Karpas-422 (cell line): ENCODE results near the gene ANO1. TPM values are rescaled to one million over a fixed set of nuclear protein-coding genes. Genes with fewer than 3 reads are reported as not detected.

Source experiments
- DNase-seq: peaks from one replicate; pipeline ENCODE4 v3.0.0-alpha.2; 2015
- H2AFZ ChIP-seq: fragments of 200-600 bp; sonication (generic); 2 replicates; pipeline ENCODE4 v1.6.1; 2014; ENCODE audit warnings: antibody characterized with exemption, low read length, mixed read lengths
- H3K27ac ChIP-seq: fragments of 200-600 bp; sonication (generic); 2 replicates; pipeline ENCODE4 v1.5.1; 2014; ENCODE audit warnings: mild to moderate bottlenecking, low read length, moderate library complexity
- H3K27me3 ChIP-seq: fragments of 200-600 bp; sonication (generic); 2 replicates; pipeline ENCODE4 v1.6.1; 2014; ENCODE audit warnings: low read length, mixed read lengths
- H3K36me3 ChIP-seq: fragments of 200-600 bp; sonication (generic); 2 replicates; pipeline ENCODE4 v1.6.1; 2014; ENCODE audit warnings: low read length, mixed read lengths; ENCODE audit not compliant: insufficient read depth
- H3K4me1 ChIP-seq: fragments of 200-600 bp; sonication (generic); 2 replicates; pipeline ENCODE4 v1.6.1; 2014; ENCODE audit warnings: mild to moderate bottlenecking, low read length, mixed read lengths
- H3K4me2 ChIP-seq: fragments of 200-600 bp; sonication (generic); 2 replicates; pipeline ENCODE4 v1.6.1; 2014; ENCODE audit warnings: low read length, low read depth, mild to moderate bottlenecking; ENCODE audit not compliant: poor library complexity, severe bottlenecking
- H3K4me3 ChIP-seq: fragments of 200-600 bp; sonication (generic); 2 replicates; pipeline ENCODE4 v1.5.1; 2014; ENCODE audit warnings: mild to moderate bottlenecking, antibody characterized with exemption, low read length, mixed read lengths
- H3K79me2 ChIP-seq: fragments of 200-600 bp; sonication (generic); 2 replicates; pipeline ENCODE4 v1.6.1; 2014; ENCODE audit warnings: mild to moderate bottlenecking, low read length, mixed read lengths
- H3K9ac ChIP-seq: fragments of 200-600 bp; sonication (generic); 2 replicates; pipeline ENCODE4 v1.6.0; 2014; ENCODE audit warnings: low read length
- H3K9me2 ChIP-seq: fragments of 200-600 bp; sonication (generic), shearing (Covaris generic); replicated peaks from 2 replicates; pipeline ENCODE4 v1.6.0; 2014; ENCODE audit warnings: mild to moderate bottlenecking, low read length, moderate library complexity; ENCODE audit not compliant: insufficient read depth
- H3K9me3 ChIP-seq: fragments of 300-700, 200-600 bp; sonication (generic); 2 replicates; pipeline ENCODE4 v1.6.1; 2014; ENCODE audit warnings: low read length, mixed read lengths
- H4K20me1 ChIP-seq: fragments of 200-600 bp; sonication (generic); 2 replicates; pipeline ENCODE4 v1.6.1; 2014; ENCODE audit warnings: mild to moderate bottlenecking, antibody characterized with exemption, low read length, low read depth; ENCODE audit not compliant: insufficient read depth
- total RNA-seq: library from RNA; depleted of rRNA; stranded (reverse); fragments of >200 nt; shearing (Covaris generic); gene quantifications from 2 replicates; pipeline ENCODE4 v1.2.3, GENCODE V29; 2014; ENCODE audit warnings: low replicate concordance

Gene ANO1
- total RNA-seq, 1 experiment from 2014 or later: not detected

GRCh38 chr11:70131606-70132190, 53.6 kb downstream of the ANO1 start:
- H3K36me3 ChIP-seq: no peaks in the 10 kb centered on the region
- no peaks in the 10 kb centered on the region for H4K20me1 ChIP-seq
- no peak overlapping the region for H3K4me2 ChIP-seq

DNA sequence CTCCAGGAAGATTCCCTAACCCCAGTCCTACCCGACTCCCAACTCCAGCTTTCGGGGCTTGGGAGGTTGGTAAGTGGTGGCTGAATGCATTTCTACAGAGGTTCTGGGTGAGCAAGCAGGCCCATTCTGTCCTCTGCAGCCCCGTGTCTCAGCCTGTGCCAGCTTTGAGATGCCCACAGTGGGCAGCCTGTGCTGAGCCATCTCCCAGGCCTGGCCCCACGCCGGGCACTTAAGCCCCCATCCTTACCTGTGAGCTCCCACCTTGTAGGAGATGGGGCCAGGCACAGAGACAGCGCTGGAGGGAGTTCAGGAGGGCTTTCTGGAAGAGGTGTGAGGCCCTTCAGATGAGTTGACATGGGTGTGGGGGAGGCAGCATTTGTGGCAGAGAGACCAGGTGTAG, 54.5 kb downstream of the ANO1 start:
- Histone ChIP-seq H3K9me3 (no peaks in the 10 kb centered on the region), H3K79me2 (no peaks in the 10 kb centered on the region), H3K27me3 (no peaks in the 10 kb centered on the region), H3K4me2 (no peak overlapping the region), H3K27ac (no peak overlapping the region), H3K9me2 (no peaks in the 10 kb centered on the region), H3K9ac (no peak overlapping the region), H3K4me1 (no peaks in the 10 kb centered on the region), H2AFZ (no peak overlapping the region), H3K4me3 (no peak overlapping the region), H4K20me1 (no peaks in the 10 kb centered on the region), H3K36me3 (no peaks in the 10 kb centered on the region)
- DNase-seq: no peak

More at GRCh38 chr11:70131606-70132190, 53.6 kb downstream of the ANO1 start:
- Histone ChIP-seq H3K27me3 (no peaks in the 10 kb centered on the region), H3K9ac (no peak overlapping the region), H2AFZ (no peak overlapping the region), H3K9me2 (no peaks in the 10 kb centered on the region), H3K27ac (no peak overlapping the region), H3K9me3 (no peaks in the 10 kb centered on the region), H3K4me3 (no peak overlapping the region), H3K4me1 (no peaks in the 10 kb centered on the region), H3K79me2 (no peaks in the 10 kb centered on the region)
- no peak for DNase-seq

GRCh38 chr11:70133771-70134335, 55.7 kb downstream of the ANO1 start:
- no peaks in the 10 kb centered on the region for H3K4me1 ChIP-seq
- H3K27ac ChIP-seq: no peak overlapping the region
- no peaks in the 10 kb centered on the region for H4K20me1 ChIP-seq
- no peaks in the 10 kb centered on the region for H3K79me2 ChIP-seq
- H3K36me3 ChIP-seq: no peaks in the 10 kb centered on the region
- H3K27me3 ChIP-seq: no peaks in the 10 kb centered on the region
- no peak overlapping the region for H3K4me2 ChIP-seq
- DNase-seq: no peak
- H3K9me3 ChIP-seq: no peaks in the 10 kb centered on the region
- no peak overlapping the region for H3K4me3 ChIP-seq
- no peak overlapping the region for H3K9ac ChIP-seq
- no peak overlapping the region for H2AFZ ChIP-seq
- no peaks in the 10 kb centered on the region for H3K9me2 ChIP-seq

DNA sequence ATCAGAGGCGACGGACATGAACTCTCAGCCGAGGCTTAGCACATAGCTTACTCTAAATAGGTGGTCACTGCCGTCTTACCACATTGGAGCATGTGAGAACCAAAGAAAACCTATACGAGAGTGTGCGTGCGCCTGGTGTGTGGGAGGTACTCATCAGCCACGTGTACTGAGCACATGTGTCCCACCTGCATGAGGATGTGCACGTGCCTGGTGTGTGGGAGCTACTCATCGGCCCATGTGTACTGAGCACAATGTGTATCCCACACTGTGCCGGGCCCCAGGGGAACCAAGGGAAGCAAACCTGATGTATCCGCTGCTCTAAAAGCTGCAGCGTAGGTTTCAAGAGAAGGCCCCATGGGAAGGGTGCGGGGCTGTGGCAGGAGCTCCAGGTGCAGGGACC, 56.4 kb downstream of the ANO1 start:
- no peak for DNase-seq
- Histone ChIP-seq H3K79me2 (no peaks in the 10 kb centered on the region), H3K27me3 (no peaks in the 10 kb centered on the region), H4K20me1 (no peaks in the 10 kb centered on the region), H3K4me3 (no peak overlapping the region), H3K36me3 (no peaks in the 10 kb centered on the region), H3K9me2 (no peaks in the 10 kb centered on the region), H3K9me3 (no peaks in the 10 kb centered on the region), H3K9ac (no peak overlapping the region), H2AFZ (no peak overlapping the region), H3K27ac (no peak overlapping the region), H3K4me1 (no peaks in the 10 kb centered on the region), H3K4me2 (no peak overlapping the region)

- H2AFZ ChIP-seq: no peak overlapping the region
- no peak overlapping the region for H3K9ac ChIP-seq
- H3K9me2 ChIP-seq: no peaks in the 10 kb centered on the region
- no peak overlapping the region for H3K4me3 ChIP-seq
- H3K79me2 ChIP-seq: no peaks in the 10 kb centered on the region
- H3K4me2 ChIP-seq: no peak overlapping the region
- no peaks in the 10 kb centered on the region for H3K36me3 ChIP-seq
- no peaks in the 10 kb centered on the region for H3K9me3 ChIP-seq
- no peaks in the 10 kb centered on the region for H3K4me1 ChIP-seq
- H3K27me3 ChIP-seq: no peaks in the 10 kb centered on the region
- H3K27ac ChIP-seq: no peak overlapping the region
- no peaks in the 10 kb centered on the region for H4K20me1 ChIP-seq
- no peak for DNase-seq
These were observed 57.0 kb downstream of the ANO1 start for GRCh38 chr11:70135142-70135541.

GRCh38 chr11:70135625-70136059, 57.5 kb downstream of the ANO1 start:
- no peak overlapping the region for H3K27ac ChIP-seq
- no peaks in the 10 kb centered on the region for H3K27me3 ChIP-seq
- H3K9me2 ChIP-seq: no peaks in the 10 kb centered on the region
- no peaks in the 10 kb centered on the region for H3K9me3 ChIP-seq
- H3K4me3 ChIP-seq: no peak overlapping the region
- no peak overlapping the region for H3K9ac ChIP-seq
- no peak for DNase-seq
- H3K79me2 ChIP-seq: no peaks in the 10 kb centered on the region
- no peaks in the 10 kb centered on the region for H4K20me1 ChIP-seq
- H3K4me2 ChIP-seq: no peak overlapping the region
- H2AFZ ChIP-seq: no peak overlapping the region
- H3K36me3 ChIP-seq: no peaks in the 10 kb centered on the region
- H3K4me1 ChIP-seq: no peaks in the 10 kb centered on the region

DNA sequence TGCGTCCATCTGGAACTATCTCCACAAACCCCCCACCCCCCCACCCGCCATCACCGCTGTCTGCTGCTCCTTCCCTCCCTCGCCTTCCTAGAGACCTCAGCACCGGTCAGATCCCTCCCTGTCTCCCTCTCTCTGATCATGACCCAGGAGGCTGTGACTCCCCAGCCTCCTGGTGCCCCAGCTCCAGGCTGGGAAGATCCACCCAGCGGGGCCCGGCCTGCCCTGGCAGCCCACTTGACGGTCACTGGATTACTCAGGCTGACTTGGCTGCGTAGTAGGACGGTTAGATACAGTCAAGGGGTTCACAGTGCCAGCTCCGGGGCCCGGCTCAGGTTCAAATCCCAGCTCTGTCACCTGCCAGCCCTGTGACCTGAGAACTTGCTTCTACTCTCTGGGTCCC, 59.3 kb downstream of the ANO1 start:
- Histone ChIP-seq H3K27ac (no peak overlapping the region), H4K20me1 (0 out of 2 replicates have a peak, but pooled peaks cover 4% of the 10 kb centered on the region), H3K79me2 (no peaks in the 10 kb centered on the region), H3K4me1 (no peaks in the 10 kb centered on the region), H3K4me3 (no peak overlapping the region), H3K36me3 (no peaks in the 10 kb centered on the region), H3K9me3 (no peaks in the 10 kb centered on the region), H3K27me3 (no peaks in the 10 kb centered on the region), H3K9me2 (no peaks in the 10 kb centered on the region), H3K4me2 (no peak overlapping the region), H3K9ac (no peak overlapping the region), H2AFZ (no peak overlapping the region)
- DNase-seq: no peak

GRCh38 chr11:70138403-70138802, 60.3 kb downstream of the ANO1 start:
- Histone ChIP-seq H3K4me3 (no peak overlapping the region), H3K4me1 (no peaks in the 10 kb centered on the region), H3K27me3 (no peaks in the 10 kb centered on the region), H3K9ac (no peak overlapping the region), H3K4me2 (no peak overlapping the region), H3K9me3 (no peaks in the 10 kb centered on the region), H3K9me2 (no peaks in the 10 kb centered on the region), H2AFZ (no peak overlapping the region), H3K36me3 (no peaks in the 10 kb centered on the region), H3K27ac (no peak overlapping the region), H4K20me1 (0 out of 2 replicates have a peak, but pooled peaks cover 4% of the 10 kb centered on the region), H3K79me2 (no peaks in the 10 kb centered on the region)
- no peak for DNase-seq
